Measurements from ENCODE around the gene IFI16. TPM values are rescaled to one million over a fixed set of nuclear protein-coding genes. Genes with fewer than 3 reads are reported as not detected.

The IFI16 gene
- total and polyA plus RNA-seq, 10 of the 15 experiments (the other 5 are each of a cell fraction or from before 2014, with no cell fraction given): 120 to 375 (median 188) TPM

GRCh38 chr1:158989424-158989823 is 20.3 kb upstream of the IFI16 start:
- Histone ChIP-seq H3K4me3 (no peak overlapping the region), H3K27ac (ENCODE audit: control insufficient read depth, insufficient read depth) (no peak overlapping the region), H2AFZ (ENCODE audit: control insufficient read depth, low read depth, low read length) (no peak overlapping the region), H3K27me3 (replicated peaks in 1 of 2; ENCODE audit: control insufficient read depth in 2 of 2, insufficient read depth in 2 of 2, low read length in 1 of 2) (no peaks in the 10 kb centered on the region), H3K4me1 (ENCODE audit: control insufficient read depth, insufficient read depth, low read length) (no peaks in the 10 kb centered on the region), H3K9ac (ENCODE audit: control insufficient read depth, insufficient read depth, low read length) (no peak overlapping the region), H4K20me1 (ENCODE audit: control insufficient read depth, insufficient read depth) (no peaks in the 10 kb centered on the region), H3K36me3 (ENCODE audit: control insufficient read depth in 2 of 2, insufficient read depth in 2 of 2, low read length in 1 of 2) (no peaks in the 10 kb centered on the region), H3K9me3 (replicated peaks; ENCODE audit: control insufficient read depth, insufficient read depth, low read length) (no peaks in the 10 kb centered on the region; the same call in 2 of the 3 replicates), H3K79me2 (ENCODE audit: control insufficient read depth, insufficient read depth, low read length) (no peaks in the 10 kb centered on the region), H3K4me2 (ENCODE audit: control insufficient read depth, insufficient read depth) (no peak overlapping the region)
- CTCF ChIA-PET: interaction anchor here (1.1 to 1.7 kb wide), 4 partner anchors 9 to 786 kb away, joined by 3 to 13 read pairs (median 4); no protein-coding TSS in a partner anchor
- DNase-seq (ENCODE audit: low read depth, low spot score) (no peak), FAIRE-seq (no peak), ATAC-seq (no peak)
- RAD21 ChIA-PET (ENCODE audit: unreplicated experiment): interaction anchor here (0.6 to 1.6 kb wide), 2 partner anchors 9 to 221 kb away, joined by 3 to 5 read pairs; no protein-coding TSS in a partner anchor
- POLR2A ChIA-PET: no interaction called here
- WGBS (ENCODE audit: insufficient coverage, insufficient replicate concordance, low lambda C conversion rate, missing lambda C conversion rate): 100% methylated on average over 1 of the region's 1 CpG
- in situ Hi-C loops (cut with MboI): no loop called here
- no peak for TF ChIP-seq PAX5 (IDR thresholded peaks at IDR 0.05; ENCODE audit: borderline replicate concordance, low read depth, low read length)
- no peak for TF ChIP-seq RELB (IDR thresholded peaks at IDR 0.05; ENCODE audit: low read depth)
- peak; percentile 77 for TF ChIP-seq NR2F1 (conservative IDR thresholded peaks at IDR 0.05)
- no peak for TF ChIP-seq IKZF2 (IDR thresholded peaks at IDR 0.05)
- TF ChIP-seq PML (IDR thresholded peaks at IDR 0.05; ENCODE audit: low read length): no peak
- no peak for TF ChIP-seq PAX8 (IDR thresholded peaks at IDR 0.05)
- SMC1A ChIA-PET (ENCODE audit: uncharacterized antibody, unreplicated experiment): interaction anchor here (1.0 to 2.9 kb wide), 4 partner anchors 9 to 480 kb away, joined by 3 to 22 read pairs (median 4); no protein-coding TSS in a partner anchor
- no TSS peak for BruUV-seq (replicated peaks)
- intact Hi-C loops (cut with micrococcal nuclease; ENCODE audit: unreplicated experiment): no loop called here

GRCh38 chr1:158992787-158993312 is 16.9 kb upstream of the IFI16 start:
- Histone ChIP-seq H3K4me1 (ENCODE audit: control insufficient read depth, insufficient read depth, low read length) (peaks cover 4% of the 10 kb centered on the region), H3K9me3 (replicated peaks; ENCODE audit: control insufficient read depth, insufficient read depth, low read length) (no peaks in the 10 kb centered on the region; the same call in 2 of the 3 replicates), H3K79me2 (ENCODE audit: control insufficient read depth, insufficient read depth, low read length) (no peaks in the 10 kb centered on the region), H3K4me2 (ENCODE audit: control insufficient read depth, insufficient read depth) (no peak overlapping the region), H3K36me3 (ENCODE audit: control insufficient read depth in 2 of 2, insufficient read depth in 2 of 2, low read length in 1 of 2) (no peaks in the 10 kb centered on the region), H3K27ac (ENCODE audit: control insufficient read depth, insufficient read depth) (no peak overlapping the region), H3K9ac (ENCODE audit: control insufficient read depth, insufficient read depth, low read length) (no peak overlapping the region), H4K20me1 (ENCODE audit: control insufficient read depth, insufficient read depth) (no peaks in the 10 kb centered on the region), H2AFZ (ENCODE audit: control insufficient read depth, low read depth, low read length) (no peak overlapping the region), H3K27me3 (replicated peaks in 1 of 2; ENCODE audit: control insufficient read depth in 2 of 2, insufficient read depth in 2 of 2, low read length in 1 of 2) (no peaks in the 10 kb centered on the region), H3K4me3 (no peak overlapping the region)
- no TSS peak for BruUV-seq (replicated peaks)
- in situ Hi-C loops (cut with MboI): no loop called here
- ATAC-seq: no peak
- POLR2A ChIA-PET: no interaction called here
- intact Hi-C loops (cut with micrococcal nuclease; ENCODE audit: unreplicated experiment): loop anchor here (10.0 kb wide), 1 partner anchor 338 kb away; no protein-coding TSS in a partner anchor
- RAD21 ChIA-PET (ENCODE audit: unreplicated experiment): no interaction called here
- TF ChIP-seq BHLHE40 (IDR thresholded peaks at IDR 0.05; ENCODE audit: borderline replicate concordance in 1 of 2, low read depth in 2 of 2, low read length in 1 of 2) (no peak), MAX (IDR thresholded peaks at IDR 0.05; ENCODE audit: low read depth, low read length) (no peak), JUNB (IDR thresholded peaks at IDR 0.05) (no peak), ZZZ3 (IDR thresholded peaks at IDR 0.05; ENCODE audit: control insufficient read depth, insufficient read length, low read depth) (no peak), ZNF384 (IDR thresholded peaks at IDR 0.05; ENCODE audit: borderline replicate concordance, low read depth, low read length) (no peak), GATAD2B (conservative IDR thresholded peaks at IDR 0.05; ENCODE audit: low read depth) (no peak), SMC3 (IDR thresholded peaks at IDR 0.05; ENCODE audit: borderline replicate concordance, low read length) (no peak)
- SMC1A ChIA-PET (ENCODE audit: uncharacterized antibody, unreplicated experiment): no interaction called here
- WGBS (ENCODE audit: insufficient coverage, insufficient replicate concordance, low lambda C conversion rate, missing lambda C conversion rate): 98% methylated on average over 4 of the region's 4 CpGs
- no peak for FAIRE-seq
- DNase-seq (ENCODE audit: low read depth, low spot score): no peak
- CTCF ChIA-PET: no interaction called here
